Muscle layer of duodenum (tissue), 2 donors: ENCODE measurements around the gene FLT4.

Experiments used
- H3K27ac ChIP-seq: one replicate; pipeline ENCODE4 v1.7.0; 2013; ENCODE audit warnings: mild to moderate bottlenecking, low read length
- H3K27me3 ChIP-seq: one replicate; pipeline ENCODE4 v1.7.0; 2013; ENCODE audit warnings: low read depth, mild to moderate bottlenecking, control low read depth, low read length
- H3K36me3 ChIP-seq, 2 donors: one replicate each; pipeline ENCODE4 v1.7.0; 2013; ENCODE audit warnings: low read length in 2 of 2, control low read depth in 1 of 2, mild to moderate bottlenecking in 1 of 2; ENCODE audit not compliant: insufficient read depth in 2 of 2, control insufficient read depth in 1 of 2
- H3K4me1 ChIP-seq, 2 donors: one replicate each; pipeline ENCODE4 v1.7.0; 2013; ENCODE audit warnings: low read length in 2 of 2, mild to moderate bottlenecking in 2 of 2, control low read depth in 1 of 2, moderate library complexity in 1 of 2; ENCODE audit not compliant: insufficient read depth in 2 of 2, control insufficient read depth in 1 of 2
- H3K4me3 ChIP-seq, 2 donors: one replicate each; pipeline ENCODE4 v1.7.0; 2013; ENCODE audit warnings: low read length in 2 of 2, low read depth in 1 of 2, mild to moderate bottlenecking in 1 of 2
- H3K9me3 ChIP-seq, 2 donors: one replicate each; pipeline ENCODE4 v1.7.0; 2013; ENCODE audit warnings: low read length in 2 of 2, control low read depth in 1 of 2, mild to moderate bottlenecking in 1 of 2; ENCODE audit not compliant: control insufficient read depth in 1 of 2
- donor health status: healthy.

The FLT4 gene

DNA sequence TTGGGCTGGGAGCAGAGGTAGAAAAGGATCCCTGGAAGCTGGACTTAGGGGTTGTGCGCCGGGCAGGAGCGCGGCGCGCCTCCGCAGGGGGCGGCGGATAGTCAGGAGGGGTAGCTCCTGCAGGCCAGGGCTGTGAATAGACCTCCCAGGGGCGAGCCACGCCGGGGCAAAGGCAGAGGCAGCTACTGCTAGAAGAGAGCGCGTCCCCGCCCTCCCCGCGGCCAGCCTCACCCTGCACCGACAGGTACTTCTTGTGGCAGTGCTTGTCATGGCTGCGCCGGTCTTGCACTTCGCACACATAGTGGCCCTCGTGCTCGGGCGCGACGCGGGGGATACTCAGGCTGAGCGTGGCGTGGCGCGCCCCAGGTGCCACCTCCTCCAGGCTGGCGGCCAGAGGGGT lies 28.1 kb downstream of the FLT4 start:
- H3K36me3 ChIP-seq = no peaks in the 10 kb centered on the region
- H3K4me3 ChIP-seq = no peak overlapping the region
- H3K4me1 ChIP-seq = peaks cover 0 to 5% of the 10 kb centered on the region in 2 donors
- H3K27me3 ChIP-seq = peaks cover 3% of the 10 kb centered on the region
- H3K9me3 ChIP-seq = no peaks in the 10 kb centered on the region
- no peak overlapping the region for H3K27ac ChIP-seq

DNA sequence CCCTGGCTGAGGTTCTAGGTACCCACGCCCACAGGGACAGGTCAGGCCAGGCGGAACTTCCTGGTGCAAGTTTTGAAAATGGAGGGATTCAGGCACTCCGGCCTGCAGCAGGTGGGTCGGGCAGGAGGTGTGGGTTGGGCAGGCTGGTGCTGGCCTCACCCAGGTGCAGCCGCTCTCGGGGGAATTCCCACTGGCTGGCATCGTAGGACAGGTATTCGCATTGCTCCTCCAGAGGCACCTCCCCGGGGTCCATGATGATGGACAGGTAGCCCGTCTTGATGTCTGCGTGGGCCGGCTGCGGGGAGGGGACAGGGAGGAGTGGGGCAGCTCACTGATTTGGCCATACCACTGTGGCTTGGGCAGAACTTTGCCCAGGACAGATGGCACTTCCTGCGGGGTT lies 29.4 kb downstream of the FLT4 start:
- peaks cover 0 to 5% of the 10 kb centered on the region in 2 donors for H3K4me1 ChIP-seq
- H3K36me3 ChIP-seq = no peaks in the 10 kb centered on the region
- H3K27ac ChIP-seq = no peak overlapping the region
- H3K9me3 ChIP-seq = no peaks in the 10 kb centered on the region
- peaks cover 3% of the 10 kb centered on the region for H3K27me3 ChIP-seq
- H3K4me3 ChIP-seq = no peak overlapping the region

DNA sequence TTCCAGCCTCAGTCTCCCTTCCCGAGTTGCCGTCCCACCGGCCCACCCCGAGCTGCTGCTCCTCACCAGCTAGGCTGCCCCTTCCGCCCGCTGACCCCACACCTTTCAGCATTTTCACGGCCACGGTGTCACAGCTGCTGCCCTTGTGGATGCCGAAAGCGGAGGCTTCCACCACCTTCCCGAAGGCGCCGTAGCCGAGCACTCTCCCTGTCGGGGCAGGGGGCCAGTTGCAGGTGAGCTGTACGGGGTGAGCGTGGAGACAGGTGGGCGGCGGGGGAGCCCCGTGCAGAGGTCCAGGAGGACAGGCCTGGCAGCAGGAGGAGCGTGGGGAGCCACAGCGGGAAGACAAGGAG lies 29.9 kb downstream of the FLT4 start:
- Histone ChIP-seq H3K4me1 (peaks cover 0 to 5% of the 10 kb centered on the region in 2 donors), H3K4me3 (peak overlapping the region in 1 of 2 donors; percentile 56), H3K36me3 (no peaks in the 10 kb centered on the region), H3K27ac (no peak overlapping the region), H3K27me3 (peaks cover 3% of the 10 kb centered on the region), H3K9me3 (no peaks in the 10 kb centered on the region)

DNA sequence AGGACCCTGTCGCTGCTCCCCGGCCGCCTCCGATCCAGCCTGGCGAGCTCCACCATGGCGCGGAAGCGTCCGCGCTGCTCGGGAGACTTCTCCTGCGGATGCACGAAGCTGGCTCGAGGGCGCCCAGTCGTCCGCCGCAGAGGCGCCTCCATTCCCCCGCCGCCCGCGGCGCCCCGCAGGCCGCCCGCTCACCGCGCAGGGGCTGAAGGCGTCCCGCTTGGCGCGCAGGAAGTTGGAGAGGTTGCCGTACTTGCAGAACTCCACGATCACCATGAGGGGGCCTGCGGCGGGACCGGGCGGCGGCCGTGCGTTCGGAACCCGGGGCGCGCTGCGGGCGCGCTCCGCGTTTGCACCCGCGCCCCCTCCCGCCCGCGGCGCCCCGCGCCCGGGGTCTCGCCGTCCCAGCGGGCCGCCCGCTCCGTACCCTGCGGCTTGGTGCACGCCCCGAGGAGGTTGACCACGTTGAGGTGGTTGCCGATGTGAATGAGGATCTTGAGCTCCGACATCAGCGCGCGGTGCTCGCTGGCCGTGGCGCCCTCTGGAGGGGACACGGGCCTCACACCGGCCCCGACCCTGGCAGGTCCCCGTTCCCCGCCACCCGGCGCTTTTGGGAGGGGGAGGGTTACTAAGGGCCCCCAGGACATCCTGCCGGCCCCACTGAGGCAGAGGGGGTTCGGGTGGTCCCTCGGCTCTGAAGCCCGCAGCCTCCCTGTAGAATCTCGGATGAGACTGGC lies 30.4 kb downstream of the FLT4 start:
- Histone ChIP-seq H3K36me3 (no peaks in the 10 kb centered on the region), H3K27ac (no peak overlapping the region), H3K4me1 (peaks cover 0 to 5% of the 10 kb centered on the region in 2 donors), H3K9me3 (no peaks in the 10 kb centered on the region), H3K27me3 (peaks cover 3% of the 10 kb centered on the region), H3K4me3 (peak overlapping the region in 1 of 2 donors; percentile 56)

DNA sequence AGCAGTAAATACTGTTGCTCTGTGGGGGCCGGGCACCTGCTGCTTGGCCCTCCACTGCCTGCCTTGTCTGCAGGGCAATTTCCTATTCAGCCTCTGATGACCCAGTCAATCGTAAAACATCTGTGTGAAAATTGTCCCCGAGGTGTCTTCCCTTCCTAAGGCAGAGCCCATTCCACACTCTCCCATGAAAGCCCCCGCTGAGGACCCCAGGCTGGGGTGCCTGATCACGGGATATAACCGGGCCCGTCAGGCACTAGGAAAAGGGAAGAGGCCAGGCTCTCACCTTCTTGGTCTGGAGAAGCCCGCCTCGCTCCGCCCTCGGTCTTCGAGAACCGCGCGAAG lies 30.9 kb downstream of the FLT4 start:
- H3K36me3 ChIP-seq = no peaks in the 10 kb centered on the region
- H3K4me1 ChIP-seq = peaks cover 0 to 5% of the 10 kb centered on the region in 2 donors
- no peaks in the 10 kb centered on the region for H3K9me3 ChIP-seq
- peak overlapping the region in 1 of 2 donors; percentile 56 for H3K4me3 ChIP-seq
- H3K27ac ChIP-seq = no peak overlapping the region
- peaks cover 3% of the 10 kb centered on the region for H3K27me3 ChIP-seq

DNA sequence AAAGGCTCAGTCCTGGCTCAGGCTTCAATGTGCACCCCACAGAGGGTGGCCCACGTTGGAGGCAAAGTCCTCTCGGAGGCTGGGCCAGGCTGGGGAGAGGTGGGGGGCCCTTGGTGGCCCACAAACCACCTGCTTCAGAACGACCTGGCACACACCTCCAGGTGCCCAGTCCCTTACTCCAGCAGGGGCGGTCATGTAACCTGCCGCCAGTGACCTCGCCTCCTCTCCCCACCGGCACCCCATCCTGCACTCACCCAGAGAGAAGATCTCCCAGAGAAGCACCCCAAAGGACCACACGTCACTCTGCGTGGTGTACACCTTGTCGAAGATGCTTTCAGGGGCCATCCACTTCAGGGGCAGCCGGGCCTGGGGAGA lies 35.6 kb downstream of the FLT4 start:
- H3K4me1 ChIP-seq = peaks cover 0 to 5% of the 10 kb centered on the region in 2 donors
- H3K36me3 ChIP-seq = no peaks in the 10 kb centered on the region
- no peak overlapping the region for H3K4me3 ChIP-seq
- H3K27ac ChIP-seq = no peak overlapping the region
- H3K27me3 ChIP-seq = peaks cover 3% of the 10 kb centered on the region
- H3K9me3 ChIP-seq = no peaks in the 10 kb centered on the region

DNA sequence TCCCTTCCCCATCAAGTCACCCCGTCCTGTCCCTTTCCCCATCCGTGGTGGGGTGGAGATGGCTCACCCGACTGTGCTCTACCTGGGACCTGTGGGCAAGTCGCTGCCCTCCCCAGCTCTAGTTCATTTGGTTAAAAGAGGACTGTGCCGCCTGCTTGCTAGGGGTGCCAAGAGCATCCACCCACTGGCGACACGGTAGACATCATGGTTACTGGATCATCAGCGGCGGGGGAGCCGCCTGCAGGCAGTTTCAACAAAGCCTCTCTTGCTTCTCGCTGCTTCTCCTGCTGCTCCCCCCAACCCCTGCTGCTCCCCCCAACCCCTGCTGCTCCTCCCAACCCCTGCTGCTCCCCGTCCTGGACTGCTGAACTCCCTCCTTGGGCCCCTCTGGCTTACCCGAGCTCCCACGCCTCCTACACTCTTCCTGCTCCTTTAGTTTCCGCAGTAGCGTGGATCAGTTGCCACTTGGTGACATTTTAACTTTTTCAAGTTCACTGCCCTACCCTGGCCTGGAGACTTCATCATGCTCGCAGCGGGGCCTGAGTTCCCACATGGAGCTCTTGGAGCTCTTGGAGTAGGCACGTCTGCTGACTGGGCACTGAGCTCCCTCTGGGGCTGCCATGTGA lies 36.1 kb downstream of the FLT4 start:
- peaks cover 3% of the 10 kb centered on the region for H3K27me3 ChIP-seq
- H3K4me1 ChIP-seq = no peaks in the 10 kb centered on the region
- H3K4me3 ChIP-seq = no peak overlapping the region
- no peak overlapping the region for H3K27ac ChIP-seq
- H3K9me3 ChIP-seq = no peaks in the 10 kb centered on the region
- no peaks in the 10 kb centered on the region for H3K36me3 ChIP-seq

DNA sequence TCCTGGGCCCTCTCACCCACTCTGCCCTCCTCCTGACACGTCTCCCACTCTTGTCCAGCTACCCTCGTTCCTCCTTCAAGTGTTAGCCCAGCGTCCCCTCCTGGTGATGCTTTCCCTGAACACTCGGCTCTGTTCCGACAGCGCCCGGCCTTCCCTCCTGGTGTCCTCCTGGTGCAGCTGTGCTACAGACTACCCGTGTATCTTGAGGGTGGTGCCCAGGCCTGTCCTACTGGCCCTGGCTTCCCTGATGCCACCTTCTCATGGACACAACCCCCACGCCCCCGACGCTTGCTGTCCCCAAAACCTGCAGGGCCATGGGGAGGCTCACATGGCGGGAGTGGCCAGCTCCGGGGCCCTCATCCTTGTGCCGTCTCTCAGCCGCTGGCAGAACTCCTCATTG lies 36.7 kb downstream of the FLT4 start:
- H3K9me3 ChIP-seq = no peaks in the 10 kb centered on the region
- H3K27me3 ChIP-seq = peaks cover 3% of the 10 kb centered on the region

DNA sequence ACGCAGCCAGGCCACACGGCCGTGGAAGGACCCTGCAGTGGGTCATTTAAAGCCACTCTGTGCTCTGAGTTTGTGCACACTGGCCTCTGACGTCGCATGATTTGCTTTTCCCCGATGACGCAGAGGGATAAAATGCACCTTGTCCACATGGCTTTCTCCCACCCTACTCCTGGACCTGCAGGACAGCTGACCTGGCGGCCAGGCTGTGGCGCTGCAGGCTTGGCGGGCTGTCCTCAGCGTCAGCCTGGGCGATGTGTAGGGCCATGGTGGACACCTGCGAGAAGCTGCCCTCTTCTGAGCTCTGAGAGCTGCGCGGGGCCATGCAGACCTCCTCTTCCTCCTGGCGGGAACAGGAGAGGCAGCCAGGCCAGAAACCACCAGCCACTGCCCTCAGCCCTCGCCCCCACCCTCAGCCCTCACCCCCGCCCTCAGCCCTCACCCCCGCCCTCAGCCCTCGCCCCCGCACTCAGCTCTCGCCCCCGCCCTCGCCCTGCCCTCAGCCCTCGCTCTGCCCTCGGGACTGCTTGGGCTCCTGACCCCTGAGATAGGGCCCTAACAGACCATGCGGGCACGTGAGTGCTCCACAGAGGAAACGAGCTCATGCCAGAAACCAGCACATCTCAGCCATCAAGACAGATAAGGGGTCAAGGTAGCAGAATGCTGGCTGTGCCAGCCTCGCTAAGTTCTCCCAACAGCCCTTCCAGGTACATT lies 38.1 kb downstream of the FLT4 start:
- H3K27me3 ChIP-seq = peaks cover under 1% of the 10 kb centered on the region
- H3K9me3 ChIP-seq = no peaks in the 10 kb centered on the region
- H3K4me3 ChIP-seq = no peak overlapping the region
- H3K27ac ChIP-seq = no peak overlapping the region
- H3K36me3 ChIP-seq = no peaks in the 10 kb centered on the region
- no peaks in the 10 kb centered on the region for H3K4me1 ChIP-seq

More for the DNA sequence above, 36.7 kb downstream of the FLT4 start:
- Histone ChIP-seq H3K27ac (no peak overlapping the region), H3K4me1 (no peaks in the 10 kb centered on the region), H3K4me3 (no peak overlapping the region), H3K36me3 (no peaks in the 10 kb centered on the region)

DNA sequence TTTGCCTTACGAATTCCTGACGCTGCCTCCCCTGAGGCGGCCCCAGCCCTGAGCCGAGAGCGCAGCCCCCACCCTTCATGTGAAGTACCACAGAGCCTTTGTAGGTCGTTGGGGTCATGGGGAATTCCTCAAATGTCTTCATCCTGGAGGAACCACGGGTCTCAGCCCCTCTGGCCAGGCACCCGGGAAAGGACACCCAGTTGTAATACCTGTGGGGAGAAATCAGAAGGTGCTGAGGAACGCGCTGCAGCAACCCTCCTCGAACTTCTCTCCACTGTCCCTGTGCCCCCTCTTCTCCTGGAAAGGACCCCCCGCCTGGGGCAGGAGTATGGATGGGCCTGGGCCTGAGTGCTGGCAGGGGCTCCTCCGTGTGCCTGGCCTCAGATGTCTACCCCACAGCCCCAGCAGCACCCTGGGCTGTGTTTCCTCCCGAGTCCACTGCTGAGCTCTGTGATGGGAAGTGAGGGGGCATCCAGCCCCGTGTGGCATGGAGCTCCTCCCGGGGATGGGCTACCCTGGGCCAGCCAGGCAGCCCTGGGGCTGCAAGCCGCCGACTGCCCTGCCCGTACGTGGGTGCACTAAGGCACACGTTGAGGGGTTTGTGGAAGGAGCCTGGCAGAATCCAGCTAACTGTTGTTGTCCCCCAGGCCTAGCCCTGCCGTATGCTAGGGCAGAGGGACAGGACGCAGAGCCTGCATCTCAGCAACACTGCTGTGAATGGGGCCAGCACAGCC lies 39.4 kb downstream of the FLT4 start:
- H3K4me1 ChIP-seq = no peaks in the 10 kb centered on the region
- H3K36me3 ChIP-seq = no peaks in the 10 kb centered on the region

DNA sequence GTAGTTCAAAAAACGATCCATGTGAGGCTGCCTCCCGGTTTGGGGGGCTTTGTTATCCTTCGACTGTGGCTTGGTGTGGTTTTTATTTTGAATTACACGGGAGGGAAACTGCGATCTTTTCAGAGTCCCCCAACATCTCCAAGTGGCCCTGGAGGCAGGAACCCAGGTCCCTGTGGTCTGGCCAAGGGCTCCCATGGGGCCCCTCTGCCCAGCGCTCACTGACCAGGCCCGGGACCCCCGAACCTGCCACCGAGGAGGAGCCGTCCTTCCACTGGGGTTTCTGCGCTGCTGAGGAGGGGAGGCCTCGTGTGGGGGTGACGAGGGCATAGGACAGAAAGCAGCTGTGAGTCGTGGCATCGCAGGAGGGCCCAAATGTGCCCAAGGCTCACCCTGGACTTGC lies 40.0 kb downstream of the FLT4 start:
- no peak overlapping the region for H3K4me3 ChIP-seq
- no peaks in the 10 kb centered on the region for H3K9me3 ChIP-seq
- H3K27me3 ChIP-seq = no peaks in the 10 kb centered on the region
- H3K4me1 ChIP-seq = no peaks in the 10 kb centered on the region
- no peaks in the 10 kb centered on the region for H3K36me3 ChIP-seq
- no peak overlapping the region for H3K27ac ChIP-seq

More for the DNA sequence above, 39.4 kb downstream of the FLT4 start:
- no peaks in the 10 kb centered on the region for H3K27me3 ChIP-seq
- H3K4me3 ChIP-seq = no peak overlapping the region
- H3K9me3 ChIP-seq = no peaks in the 10 kb centered on the region
- H3K27ac ChIP-seq = no peak overlapping the region
